HepG2 (cell line): Measurements from ENCODE around the gene AGER. TPM values are rescaled to one million over a fixed set of nuclear protein-coding genes. Genes with fewer than 3 reads are reported as not detected.

Experiments
- AGO2 ChIP-seq: fragments of 200-400 bp; formaldehyde crosslinking; optimal IDR thresholded peaks from 2 replicates; pipeline ENCODE3; 2017; ENCODE audit warnings: mild to moderate bottlenecking, low read depth, low read length, moderate library complexity
- ATF4 ChIP-seq, 2 experiments: fragments of 450-650 bp in 1 of 2; sonication (generic) in 1 of 2; formaldehyde crosslinking; IDR thresholded peaks; 2 replicates each; pipeline versions ENCODE4 v1.5.0 to v1.8.0; 2020 to 2022; ENCODE audit warnings: mild to moderate bottlenecking in 1 of 2, missing genetic modification reagents in 1 of 2
- CBX5 ChIP-seq: sonication (generic); formaldehyde crosslinking; IDR thresholded peaks from 2 replicates; pipeline ENCODE4 v1.4.0; 2020; ENCODE audit warnings: missing genetic modification reagents, borderline replicate concordance
- CHD2 ChIP-seq: IDR thresholded peaks from 2 replicates; pipeline ENCODE4 v1.6.1; 2011; ENCODE audit warnings: low read depth, low read length, improper control_type of control experiment
- KLF9 ChIP-seq: IDR thresholded peaks from 2 replicates; pipeline ENCODE4 v1.6.1; 2016; ENCODE audit warnings: low read depth
- MLX ChIP-seq: IDR thresholded peaks from 2 replicates; pipeline ENCODE4 v1.6.1; 2016
- NFIB ChIP-seq: sonication (generic); formaldehyde crosslinking; IDR thresholded peaks from 2 replicates; pipeline ENCODE4 v1.9.0; 2021; ENCODE audit warnings: missing genetic modification reagents, mild to moderate bottlenecking, borderline replicate concordance
- NR2F1 ChIP-seq, 2 experiments: fragments of 450-650 bp in 1 of 2; formaldehyde crosslinking in 1 of 2; IDR thresholded peaks; 2 replicates each; pipeline versions ENCODE4 v1.5.0 to v1.6.1; 2016 to 2020; ENCODE audit warnings: mild to moderate bottlenecking in 1 of 2, missing compliant biosample characterization in 1 of 2, missing genetic modification reagents in 1 of 2, moderate library complexity in 1 of 2
- SNAPC4 ChIP-seq: sonication (generic); formaldehyde crosslinking; IDR thresholded peaks from 2 replicates; pipeline ENCODE4 v1.4.0; 2020; ENCODE audit warnings: mild to moderate bottlenecking, missing genetic modification reagents
- TP53 ChIP-seq: sonication (generic); formaldehyde crosslinking; conservative IDR thresholded peaks from 2 replicates; pipeline ENCODE4 v1.4.0; 2020; ENCODE audit warnings: missing genetic modification reagents
- ZHX1 ChIP-seq: sonication (generic); formaldehyde crosslinking; IDR thresholded peaks from 2 replicates; pipeline ENCODE4 v1.8.1; 2022; ENCODE audit warnings: low read depth, mild to moderate bottlenecking, missing genetic modification reagents
- ZNF282 ChIP-seq: fragments of 450-650 bp; IDR thresholded peaks from 2 replicates; pipeline ENCODE4 v1.6.1; 2018; ENCODE audit not compliant: partially characterized antibody
- ZNF446 ChIP-seq: sonication (generic); formaldehyde crosslinking; IDR thresholded peaks from 2 replicates; pipeline ENCODE4 v1.5.0; 2020; ENCODE audit warnings: mild to moderate bottlenecking, missing genetic modification reagents
- ZNF563 ChIP-seq: sonication (generic); formaldehyde crosslinking; IDR thresholded peaks from 2 replicates; pipeline ENCODE4 v1.8.0; 2022; ENCODE audit warnings: mild to moderate bottlenecking, moderate library complexity, missing genetic modification reagents
- ZNF674 ChIP-seq: sonication (generic); formaldehyde crosslinking; IDR thresholded peaks from 2 replicates; pipeline ENCODE4 v1.5.0; 2020; ENCODE audit warnings: low read depth, mild to moderate bottlenecking, missing genetic modification reagents
- ZNF704 ChIP-seq: sonication (generic); formaldehyde crosslinking; IDR thresholded peaks from 2 replicates; pipeline ENCODE4 v1.8.1; 2023; ENCODE audit warnings: mild to moderate bottlenecking, inconsistent platforms, moderate library complexity, missing genetic modification reagents, borderline replicate concordance
- ZNF747 ChIP-seq: sonication (generic); formaldehyde crosslinking; IDR thresholded peaks from 2 replicates; pipeline ENCODE4 v1.8.1; 2023; ENCODE audit warnings: missing genetic modification reagents, mild to moderate bottlenecking, borderline replicate concordance
- ZZZ3 ChIP-seq: sonication (generic); formaldehyde crosslinking; IDR thresholded peaks from 2 replicates; pipeline ENCODE4 v1.4.0; 2020; ENCODE audit warnings: missing genetic modification reagents, mild to moderate bottlenecking, borderline replicate concordance
- polyA plus RNA-seq, 8 experiments: library from polyadenylated mRNA; depleted of rRNA in 3 of 8; stranded (reverse) in 7 of 8; unstranded in 1 of 8; fragments of >200 nt; fragmentation: Illumina TruSeq in 4 of 8; extraction: Trizol in 4 of 8; gene quantifications; 2 replicates each; pipeline versions ENCODE4 v1.2.1 to v1.2.3, GENCODE V29; 2011 to 2016; ENCODE audit warnings: low read depth in 4 of 8, missing spikeins in 1 of 8, mixed read lengths in 1 of 8; ENCODE audit not compliant: insufficient read depth in 1 of 8
- total RNA-seq, 5 experiments: library from RNA; depleted of rRNA; stranded (reverse); fragments of >200 nt; fragmentation: Illumina TruSeq; extraction: Trizol; gene quantifications; 2 replicates each; pipeline ENCODE4 v1.2.3, GENCODE V29; 2016; ENCODE audit warnings: low read depth in 1 of 5

The AGER gene
- total and polyA plus RNA-seq, 2 of the 13 experiments (the other 11 are each of a cell fraction or from before 2014, with no cell fraction given), result 1.9 to 5.1 TPM

- TF ChIP-seq ZNF446 (CRISPR knock-in tag), result no peak
- TF ChIP-seq ZZZ3, result no peak
- TF ChIP-seq NR2F1 (CRISPR knock-in tag; IDR thresholded peaks at IDR 0.05), result no peak
- TF ChIP-seq ZHX1, result no peak
- TF ChIP-seq AGO2, result no peak
- no peak for TF ChIP-seq CHD2
- no peak for TF ChIP-seq ZNF704 (CRISPR knock-in tag)
- no peak for TF ChIP-seq ZNF747 (CRISPR knock-in tag)
- TF ChIP-seq ATF4 (CRISPR knock-in tag; IDR thresholded peaks at IDR 0.05), result no peak
- no peak for TF ChIP-seq KLF9 (CRISPR knock-in tag)
- 0 out of 2 replicates have a peak, but pooled peaks have one; percentile 39 for TF ChIP-seq SNAPC4 (CRISPR knock-in tag)
- no peak for TF ChIP-seq TP53 (CRISPR knock-in tag)
- TF ChIP-seq NFIB (CRISPR knock-in tag), result no peak
- TF ChIP-seq CBX5 (CRISPR knock-in tag), result 0 out of 2 replicates have a peak, but pooled peaks have one; percentile 11
- TF ChIP-seq ZNF282, result no peak
- TF ChIP-seq MLX, result no peak
- TF ChIP-seq ZNF674 (CRISPR knock-in tag), result no peak
- TF ChIP-seq ZNF563, result no peak
Measured at GRCh38 chr6:32194825-32195651, 11.0 kb upstream of the AGER start (continued).
